Neural cell (in vitro differentiated cells): ENCODE results near the gene SMG6. TPM values are rescaled to one million over a fixed set of nuclear protein-coding genes. Genes with fewer than 3 reads are reported as not detected.

ENCODE experiments used
- H2AFZ ChIP-seq: fragments of 200-600, 300-800 bp; sonication (generic), shearing (Covaris generic); 2 replicates; pipeline ENCODE4 v1.6.0; 2014; ENCODE audit warnings: low read depth, mild to moderate bottlenecking, antibody characterized with exemption, low read length, moderate library complexity
- H3F3A ChIP-seq: fragments of 200-600 bp; shearing (Covaris generic); 2 replicates; pipeline ENCODE4 v1.6.1; 2016; ENCODE audit warnings: mild to moderate bottlenecking, moderate library complexity, mixed read lengths, antibody characterized with exemption, low read length; ENCODE audit not compliant: insufficient read depth, poor library complexity, severe bottlenecking
- H3K27ac ChIP-seq: fragments of 200-600, 300-800 bp; sonication (generic), shearing (Covaris generic); 2 replicates; pipeline ENCODE4 v1.5.1; 2014; ENCODE audit warnings: mild to moderate bottlenecking, low read length, moderate library complexity
- H3K27me3 ChIP-seq: fragments of 300-800, 200-600 bp; sonication (generic), shearing (Covaris generic); 2 replicates; pipeline ENCODE4 v1.6.0; 2014; ENCODE audit warnings: mild to moderate bottlenecking, low read depth, low read length, moderate library complexity; ENCODE audit not compliant: insufficient read depth
- H3K36me3 ChIP-seq: fragments of 300-800, 200-600 bp; sonication (generic), shearing (Covaris generic); 2 replicates; pipeline ENCODE4 v1.5.1; 2014; ENCODE audit warnings: mild to moderate bottlenecking, antibody characterized with exemption, low read length, moderate library complexity; ENCODE audit not compliant: insufficient read depth
- H3K4me2 ChIP-seq: fragments of 300-800, 200-600 bp; sonication (generic), shearing (Covaris generic); 2 replicates; pipeline ENCODE4 v1.6.0; 2014; ENCODE audit warnings: mild to moderate bottlenecking, low read length
- H3K4me3 ChIP-seq: fragments of 300-800, 200-600 bp; sonication (generic), shearing (Covaris generic); 2 replicates; pipeline ENCODE4 v1.5.1; 2014; ENCODE audit warnings: mild to moderate bottlenecking, low read length, moderate library complexity
- H3K79me2 ChIP-seq: fragments of 200-600 bp; shearing (Covaris generic); replicated peaks from 2 replicates; pipeline ENCODE4 v1.6.0; 2014; ENCODE audit warnings: mild to moderate bottlenecking, low read length, moderate library complexity; ENCODE audit not compliant: insufficient read depth
- H3K9ac ChIP-seq: fragments of 300-800, 200-600 bp; sonication (generic), shearing (Covaris generic); 2 replicates; pipeline ENCODE4 v1.6.1; 2016; ENCODE audit warnings: mild to moderate bottlenecking, low read length, mixed read lengths
- H3K9me2 ChIP-seq: fragments of 200-600 bp; shearing (Covaris generic); 2 replicates; pipeline ENCODE4 v1.6.1; 2016; ENCODE audit warnings: mild to moderate bottlenecking, low read length, mixed read lengths; ENCODE audit not compliant: insufficient read depth
- H3K9me3 ChIP-seq: fragments of 200-600, 300-800 bp; sonication (generic), shearing (Covaris generic); 2 replicates; pipeline ENCODE4 v1.6.1; 2016; ENCODE audit warnings: mild to moderate bottlenecking, mixed run types, low read length, moderate library complexity, mixed read lengths
- H4K20me1 ChIP-seq: fragments of 200-600 bp; shearing (Covaris generic); 2 replicates; pipeline ENCODE4 v1.6.1; 2016; ENCODE audit warnings: mild to moderate bottlenecking, mixed run types; ENCODE audit not compliant: insufficient read depth
- EP300 ChIP-seq: fragments of 450-650 bp; conservative IDR thresholded peaks from 2 replicates; pipeline ENCODE4 v1.6.1; 2014; ENCODE audit warnings: antibody characterized with exemption, mild to moderate bottlenecking, moderate library complexity; ENCODE audit not compliant: poor library complexity, severe bottlenecking
- EZH2 ChIP-seq: fragments of 200-600, 300-800 bp; shearing (Covaris generic), sonication (generic); IDR thresholded peaks from 2 replicates; pipeline ENCODE4 v1.6.1; 2014; ENCODE audit warnings: antibody characterized with exemption, low read length, borderline replicate concordance, mild to moderate bottlenecking; ENCODE audit not compliant: insufficient read depth, poor library complexity, severe bottlenecking
- MXI1 ChIP-seq: fragments of 450-650 bp; conservative IDR thresholded peaks from 2 replicates; pipeline ENCODE4 v1.6.1; 2014; ENCODE audit warnings: antibody characterized with exemption, mild to moderate bottlenecking; ENCODE audit not compliant: poor library complexity, severe bottlenecking
- POLR2AphosphoS5 ChIP-seq: IDR thresholded peaks from 2 replicates; pipeline ENCODE4 v1.6.1; 2012
- RAD21 ChIP-seq: fragments of 450-650 bp; conservative IDR thresholded peaks from 2 replicates; pipeline ENCODE4 v1.6.1; 2014; ENCODE audit warnings: antibody characterized with exemption, mild to moderate bottlenecking, moderate library complexity
- SMC3 ChIP-seq: fragments of 450-650 bp; conservative IDR thresholded peaks from 2 replicates; pipeline ENCODE4 v1.6.1; 2014; ENCODE audit warnings: antibody characterized with exemption, mild to moderate bottlenecking, moderate library complexity; ENCODE audit not compliant: poor library complexity
- TAF1 ChIP-seq: IDR thresholded peaks from 2 replicates; pipeline ENCODE4 v1.6.1; 2012; ENCODE audit warnings: low read depth
- polyA plus RNA-seq: library from polyadenylated mRNA; depleted of rRNA; stranded (reverse); fragments of >200 nt; gene quantifications from 2 replicates; pipeline ENCODE4 v1.2.3, GENCODE V29; 2014
- TF ChIP-seq, protein P1 (sequence below): fragments of 450-650 bp; IDR thresholded peaks from 2 replicates; pipeline ENCODE4 v1.5.1; 2014; ENCODE audit warnings: antibody characterized with exemption, mild to moderate bottlenecking, moderate library complexity; ENCODE audit not compliant: poor library complexity, severe bottlenecking
- TF ChIP-seq, protein P2 (sequence below): IDR thresholded peaks from 2 replicates; pipeline ENCODE4 v1.6.1; 2012; ENCODE audit warnings: borderline replicate concordance

SMG6 gene
- polyA plus RNA-seq, 1 donor from 2014 or later: 13.9 TPM

DNA sequence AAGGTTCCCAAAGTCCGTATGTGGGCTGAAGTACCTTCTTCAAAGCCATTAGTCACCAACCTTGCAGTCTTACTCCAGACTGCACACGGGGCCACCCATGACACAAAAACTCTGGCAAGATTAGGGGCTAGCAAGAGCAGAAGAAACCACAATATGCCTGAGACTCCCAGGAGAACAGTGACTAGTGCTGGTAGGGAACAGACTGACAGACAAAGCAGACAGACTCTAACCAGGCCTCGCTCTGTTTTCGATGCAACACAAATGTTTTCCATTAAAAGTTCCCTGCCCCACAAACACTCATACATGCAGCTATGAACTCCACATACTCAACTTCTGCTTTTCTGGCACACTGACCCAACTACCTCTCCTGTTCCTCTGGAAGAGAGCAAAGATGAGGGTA, 146.5 kb downstream of the SMG6 start (continued):
- TF ChIP-seq, protein P1, sequence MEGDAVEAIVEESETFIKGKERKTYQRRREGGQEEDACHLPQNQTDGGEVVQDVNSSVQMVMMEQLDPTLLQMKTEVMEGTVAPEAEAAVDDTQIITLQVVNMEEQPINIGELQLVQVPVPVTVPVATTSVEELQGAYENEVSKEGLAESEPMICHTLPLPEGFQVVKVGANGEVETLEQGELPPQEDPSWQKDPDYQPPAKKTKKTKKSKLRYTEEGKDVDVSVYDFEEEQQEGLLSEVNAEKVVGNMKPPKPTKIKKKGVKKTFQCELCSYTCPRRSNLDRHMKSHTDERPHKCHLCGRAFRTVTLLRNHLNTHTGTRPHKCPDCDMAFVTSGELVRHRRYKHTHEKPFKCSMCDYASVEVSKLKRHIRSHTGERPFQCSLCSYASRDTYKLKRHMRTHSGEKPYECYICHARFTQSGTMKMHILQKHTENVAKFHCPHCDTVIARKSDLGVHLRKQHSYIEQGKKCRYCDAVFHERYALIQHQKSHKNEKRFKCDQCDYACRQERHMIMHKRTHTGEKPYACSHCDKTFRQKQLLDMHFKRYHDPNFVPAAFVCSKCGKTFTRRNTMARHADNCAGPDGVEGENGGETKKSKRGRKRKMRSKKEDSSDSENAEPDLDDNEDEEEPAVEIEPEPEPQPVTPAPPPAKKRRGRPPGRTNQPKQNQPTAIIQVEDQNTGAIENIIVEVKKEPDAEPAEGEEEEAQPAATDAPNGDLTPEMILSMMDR: no peak

DNA sequence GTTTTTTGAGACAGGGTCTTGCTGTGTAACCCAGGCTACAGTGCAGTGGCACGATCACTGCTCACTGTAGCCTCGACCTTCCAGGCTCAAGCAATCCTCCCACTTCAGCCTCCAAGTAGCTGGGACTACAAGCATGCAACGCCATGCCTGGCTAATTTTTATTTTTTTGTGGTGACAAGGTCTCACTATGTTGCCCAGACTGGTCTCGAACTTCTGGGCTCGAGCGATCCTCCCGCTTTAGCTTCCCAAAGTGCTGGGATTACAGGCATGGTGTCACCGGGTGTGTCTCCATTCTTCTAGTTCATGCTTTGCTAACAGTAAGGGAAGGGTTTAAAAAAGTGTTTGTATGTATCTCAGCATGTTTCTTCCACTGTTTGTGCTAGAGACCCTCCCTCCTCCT, 146.9 kb downstream of the SMG6 start:
- TF ChIP-seq EZH2 (no peak), POLR2AphosphoS5 (no peak), RAD21 (no peak)
- no peaks in the 10 kb centered on the region for H4K20me1 ChIP-seq
- no peaks in the 10 kb centered on the region for H3K79me2 ChIP-seq
- no peak overlapping the region for H3K4me2 ChIP-seq
- H3K27me3 ChIP-seq: no peaks in the 10 kb centered on the region
- no peak overlapping the region for H2AFZ ChIP-seq
- no peaks in the 10 kb centered on the region for H3K36me3 ChIP-seq
- H3F3A ChIP-seq: no peaks in the 10 kb centered on the region
- H3K27ac ChIP-seq: no peak overlapping the region
- no peaks in the 10 kb centered on the region for H3K9me3 ChIP-seq
- no peak overlapping the region for H3K9ac ChIP-seq
- H3K9me2 ChIP-seq: no peaks in the 10 kb centered on the region
- H3K4me3 ChIP-seq: no peak overlapping the region

DNA sequence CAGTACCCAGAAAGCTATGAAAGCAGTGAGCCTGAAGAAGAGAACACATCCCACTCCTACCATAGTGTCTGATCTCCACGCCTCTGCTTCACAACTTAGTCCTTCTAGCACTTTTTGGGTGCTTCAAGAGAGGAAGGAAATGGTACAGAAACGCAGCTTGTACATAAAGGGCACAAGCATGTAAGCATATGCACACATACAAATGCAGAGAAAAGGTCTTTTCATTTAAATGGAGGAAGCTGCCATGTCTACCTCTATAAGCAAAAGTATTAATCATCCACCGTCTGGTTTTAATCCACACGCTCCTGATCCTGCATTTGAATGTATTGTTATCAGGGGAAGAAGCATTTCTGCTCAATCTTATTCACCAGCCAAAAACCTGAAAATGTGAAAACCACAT, 148.0 kb downstream of the SMG6 start:
- H3F3A ChIP-seq: no peaks in the 10 kb centered on the region
- H3K4me2 ChIP-seq: no peak overlapping the region
- H3K4me3 ChIP-seq: no peak overlapping the region
- no peak for TF ChIP-seq RAD21
- H3K9me2 ChIP-seq: no peaks in the 10 kb centered on the region
- no peak overlapping the region for H2AFZ ChIP-seq
- H3K27me3 ChIP-seq: no peaks in the 10 kb centered on the region
- no peaks in the 10 kb centered on the region for H3K36me3 ChIP-seq
- H3K9ac ChIP-seq: no peak overlapping the region
- H3K27ac ChIP-seq: no peak overlapping the region
- no peaks in the 10 kb centered on the region for H3K79me2 ChIP-seq
- no peaks in the 10 kb centered on the region for H4K20me1 ChIP-seq
- H3K9me3 ChIP-seq: no peaks in the 10 kb centered on the region

DNA sequence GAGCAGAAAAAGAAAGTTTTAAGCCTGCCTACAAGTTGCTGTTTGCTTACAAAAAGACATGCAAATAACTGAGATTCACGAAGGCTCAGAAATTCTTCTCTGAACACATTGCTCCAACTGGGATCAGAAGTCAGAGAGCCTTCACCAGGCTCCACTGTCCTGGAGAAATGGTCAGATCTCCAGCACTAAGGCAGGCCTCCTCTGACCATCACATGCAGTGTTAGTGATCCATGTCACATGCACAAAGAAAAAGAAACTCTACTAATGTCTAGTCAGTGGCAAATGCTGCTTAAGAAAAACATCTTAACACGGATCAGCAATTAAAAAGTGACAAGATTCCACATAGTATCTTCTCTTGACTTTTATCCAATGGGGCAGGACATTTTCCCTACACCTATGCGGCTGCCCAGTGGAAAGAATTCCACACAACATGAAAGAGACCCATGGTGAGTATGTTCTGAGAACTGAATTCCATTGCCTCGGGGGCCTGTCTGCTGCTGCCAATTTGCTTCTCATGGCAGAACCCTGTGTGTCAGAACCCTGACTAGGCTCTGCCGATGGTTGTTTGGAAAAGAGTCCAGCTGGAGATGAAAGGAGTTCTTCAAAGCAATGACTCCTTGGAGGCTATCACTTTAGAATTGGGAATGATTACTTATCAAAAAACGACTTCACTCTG, 152.1 kb downstream of the SMG6 start:
- H3K36me3 ChIP-seq: no peaks in the 10 kb centered on the region
- TF ChIP-seq MXI1 (no peak), TAF1 (no peak), POLR2AphosphoS5 (no peak), EZH2 (no peak), RAD21 (no peak), SMC3 (no peak), EP300 (no peak)
- TF ChIP-seq, protein P1: no peak
- TF ChIP-seq, protein P2, sequence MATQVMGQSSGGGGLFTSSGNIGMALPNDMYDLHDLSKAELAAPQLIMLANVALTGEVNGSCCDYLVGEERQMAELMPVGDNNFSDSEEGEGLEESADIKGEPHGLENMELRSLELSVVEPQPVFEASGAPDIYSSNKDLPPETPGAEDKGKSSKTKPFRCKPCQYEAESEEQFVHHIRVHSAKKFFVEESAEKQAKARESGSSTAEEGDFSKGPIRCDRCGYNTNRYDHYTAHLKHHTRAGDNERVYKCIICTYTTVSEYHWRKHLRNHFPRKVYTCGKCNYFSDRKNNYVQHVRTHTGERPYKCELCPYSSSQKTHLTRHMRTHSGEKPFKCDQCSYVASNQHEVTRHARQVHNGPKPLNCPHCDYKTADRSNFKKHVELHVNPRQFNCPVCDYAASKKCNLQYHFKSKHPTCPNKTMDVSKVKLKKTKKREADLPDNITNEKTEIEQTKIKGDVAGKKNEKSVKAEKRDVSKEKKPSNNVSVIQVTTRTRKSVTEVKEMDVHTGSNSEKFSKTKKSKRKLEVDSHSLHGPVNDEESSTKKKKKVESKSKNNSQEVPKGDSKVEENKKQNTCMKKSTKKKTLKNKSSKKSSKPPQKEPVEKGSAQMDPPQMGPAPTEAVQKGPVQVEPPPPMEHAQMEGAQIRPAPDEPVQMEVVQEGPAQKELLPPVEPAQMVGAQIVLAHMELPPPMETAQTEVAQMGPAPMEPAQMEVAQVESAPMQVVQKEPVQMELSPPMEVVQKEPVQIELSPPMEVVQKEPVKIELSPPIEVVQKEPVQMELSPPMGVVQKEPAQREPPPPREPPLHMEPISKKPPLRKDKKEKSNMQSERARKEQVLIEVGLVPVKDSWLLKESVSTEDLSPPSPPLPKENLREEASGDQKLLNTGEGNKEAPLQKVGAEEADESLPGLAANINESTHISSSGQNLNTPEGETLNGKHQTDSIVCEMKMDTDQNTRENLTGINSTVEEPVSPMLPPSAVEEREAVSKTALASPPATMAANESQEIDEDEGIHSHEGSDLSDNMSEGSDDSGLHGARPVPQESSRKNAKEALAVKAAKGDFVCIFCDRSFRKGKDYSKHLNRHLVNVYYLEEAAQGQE: no peak
- H3K9ac ChIP-seq: no peak overlapping the region

More for the DNA sequence above, 152.1 kb downstream of the SMG6 start:
- Histone ChIP-seq H3K27ac (no peak overlapping the region), H3K9me3 (no peaks in the 10 kb centered on the region), H3K4me2 (no peak overlapping the region), H3K27me3 (no peaks in the 10 kb centered on the region), H4K20me1 (no peaks in the 10 kb centered on the region), H3F3A (no peaks in the 10 kb centered on the region), H3K4me3 (no peak overlapping the region), H3K79me2 (no peaks in the 10 kb centered on the region), H2AFZ (no peak overlapping the region), H3K9me2 (no peaks in the 10 kb centered on the region)
